ENCODE data around the gene MYF5. TPM values are rescaled to one million over a fixed set of nuclear protein-coding genes. Genes with fewer than 3 reads are reported as not detected.

MYF5 gene
- total RNA-seq, 2 experiments from 2014 or later: not detected

DNA sequence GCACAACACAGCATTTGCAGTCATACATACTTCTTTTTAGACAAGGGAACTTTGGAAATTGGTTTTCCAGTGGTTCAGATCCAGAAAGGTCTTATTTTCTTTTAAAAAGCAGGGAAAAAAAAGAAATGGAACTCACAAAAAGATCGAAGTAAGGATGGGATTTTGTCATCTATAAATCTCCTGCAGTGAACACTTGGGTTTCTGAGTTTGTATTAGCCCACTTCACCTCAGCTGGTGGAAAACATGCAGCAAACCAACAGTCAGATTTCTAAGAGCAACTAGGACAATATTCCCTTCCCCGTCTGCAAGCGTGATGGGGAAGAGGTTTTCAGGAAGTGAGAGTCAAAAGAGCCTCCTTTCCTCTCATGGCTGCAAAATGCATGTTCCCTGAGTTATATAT lies 4.6 kb downstream of the MYF5 start:
- ATAC-seq (ENCODE audit: poor library complexity) (no peak), DNase-seq (no peak)
- intact Hi-C loops (cut with DNase I, micrococcal nuclease): no loop called here
- POLR2A ChIA-PET: no interaction called here
- H3K4me3 Mint-ChIP-seq: no peak overlapping the region
- CTCF ChIA-PET: no interaction called here
- peaks cover 0 to 12% of the 10 kb centered on the region in 2 experiments for H3K9me3 ChIP-seq (ENCODE audit: control insufficient read depth in 1 of 2, insufficient read depth in 1 of 2, low read length in 2 of 2)
- H3K27me3 ChIP-seq (ENCODE audit: control insufficient read depth in 1 of 2, insufficient read depth in 2 of 2, low read length in 2 of 2): peaks cover 1 to 3% of the 10 kb centered on the region in 2 experiments
- no peaks in the 10 kb centered on the region for H3K4me1 ChIP-seq (ENCODE audit: insufficient read depth, low read length)
- TF ChIP-seq, protein P1, sequence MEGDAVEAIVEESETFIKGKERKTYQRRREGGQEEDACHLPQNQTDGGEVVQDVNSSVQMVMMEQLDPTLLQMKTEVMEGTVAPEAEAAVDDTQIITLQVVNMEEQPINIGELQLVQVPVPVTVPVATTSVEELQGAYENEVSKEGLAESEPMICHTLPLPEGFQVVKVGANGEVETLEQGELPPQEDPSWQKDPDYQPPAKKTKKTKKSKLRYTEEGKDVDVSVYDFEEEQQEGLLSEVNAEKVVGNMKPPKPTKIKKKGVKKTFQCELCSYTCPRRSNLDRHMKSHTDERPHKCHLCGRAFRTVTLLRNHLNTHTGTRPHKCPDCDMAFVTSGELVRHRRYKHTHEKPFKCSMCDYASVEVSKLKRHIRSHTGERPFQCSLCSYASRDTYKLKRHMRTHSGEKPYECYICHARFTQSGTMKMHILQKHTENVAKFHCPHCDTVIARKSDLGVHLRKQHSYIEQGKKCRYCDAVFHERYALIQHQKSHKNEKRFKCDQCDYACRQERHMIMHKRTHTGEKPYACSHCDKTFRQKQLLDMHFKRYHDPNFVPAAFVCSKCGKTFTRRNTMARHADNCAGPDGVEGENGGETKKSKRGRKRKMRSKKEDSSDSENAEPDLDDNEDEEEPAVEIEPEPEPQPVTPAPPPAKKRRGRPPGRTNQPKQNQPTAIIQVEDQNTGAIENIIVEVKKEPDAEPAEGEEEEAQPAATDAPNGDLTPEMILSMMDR (IDR thresholded peaks at IDR 0.05): no peak
- H3K4me1 Mint-ChIP-seq (ENCODE audit: low read depth): no peaks in the 10 kb centered on the region
- H3K27ac Mint-ChIP-seq: no peak overlapping the region
- no peaks in the 10 kb centered on the region for H3K36me3 ChIP-seq (ENCODE audit: insufficient read depth, low read length)
- H3K27me3 Mint-ChIP-seq: peaks cover 4% of the 10 kb centered on the region
- no peaks in the 10 kb centered on the region for H3K36me3 Mint-ChIP-seq (ENCODE audit: low read depth)
- no peaks in the 10 kb centered on the region for H3K9me3 Mint-ChIP-seq
- H3K27ac ChIP-seq (ENCODE audit: low read depth in 1 of 2, low read length in 2 of 2): no peak overlapping the region
- H3K4me3 ChIP-seq (ENCODE audit: low read length): no peak overlapping the region

DNA sequence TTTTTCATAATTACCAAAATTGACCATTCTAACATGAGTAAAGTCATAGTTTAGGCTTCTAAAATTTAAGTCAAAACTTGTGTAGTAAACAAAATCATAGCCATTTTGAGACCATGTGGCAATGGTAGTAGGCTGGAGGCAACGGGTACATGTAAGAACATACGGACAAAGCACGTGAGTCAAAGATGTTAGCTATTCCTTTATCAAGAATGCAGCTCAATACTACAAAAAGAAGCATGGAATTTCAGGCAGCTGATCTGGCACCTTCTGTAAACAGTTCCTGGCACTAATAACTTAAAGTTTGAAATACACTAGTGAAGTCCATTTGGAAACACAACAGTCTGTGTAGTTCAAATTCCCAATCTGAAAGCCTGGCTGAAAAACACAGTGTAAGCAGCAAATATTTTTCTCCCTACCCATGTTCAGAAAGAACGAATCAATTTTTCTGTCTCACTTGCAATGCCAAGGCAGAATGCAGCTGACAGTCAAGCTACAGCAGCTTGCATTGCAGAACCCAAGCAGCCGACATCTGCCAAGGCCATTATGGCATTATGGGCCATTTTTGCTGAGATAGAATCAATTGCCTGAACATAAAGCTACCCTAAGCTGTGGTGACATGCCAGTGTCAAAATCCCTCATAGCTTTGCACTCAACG lies 29.3 kb downstream of the MYF5 start:
- H3K4me1 ChIP-seq (ENCODE audit: insufficient read depth, low read length): no peaks in the 10 kb centered on the region
- H3K27me3 ChIP-seq (ENCODE audit: control insufficient read depth in 1 of 2, insufficient read depth in 2 of 2, low read length in 2 of 2): no peaks in the 10 kb centered on the region
- Mint-ChIP-seq H3K27ac (no peak overlapping the region), H3K9me3 (no peaks in the 10 kb centered on the region), H3K36me3 (ENCODE audit: low read depth) (no peaks in the 10 kb centered on the region), H3K4me3 (no peak overlapping the region), H3K4me1 (ENCODE audit: low read depth) (no peaks in the 10 kb centered on the region), H3K27me3 (no peaks in the 10 kb centered on the region)
- no peaks in the 10 kb centered on the region for H3K36me3 ChIP-seq (ENCODE audit: insufficient read depth, low read length)
- H3K4me3 ChIP-seq (ENCODE audit: low read length): no peak overlapping the region
- intact Hi-C loops (cut with DNase I, micrococcal nuclease): no loop called here
- ChIA-PET CTCF (no interaction called here), POLR2A (no interaction called here)
- no peak for DNase-seq
- TF ChIP-seq, protein P1 (IDR thresholded peaks at IDR 0.05): no peak
- ATAC-seq (ENCODE audit: poor library complexity): no peak
- H3K9me3 ChIP-seq (ENCODE audit: control insufficient read depth in 1 of 2, insufficient read depth in 1 of 2, low read length in 2 of 2): peaks cover 0 to 3% of the 10 kb centered on the region in 2 experiments
- H3K27ac ChIP-seq (ENCODE audit: low read depth in 1 of 2, low read length in 2 of 2): no peak overlapping the region

DNA sequence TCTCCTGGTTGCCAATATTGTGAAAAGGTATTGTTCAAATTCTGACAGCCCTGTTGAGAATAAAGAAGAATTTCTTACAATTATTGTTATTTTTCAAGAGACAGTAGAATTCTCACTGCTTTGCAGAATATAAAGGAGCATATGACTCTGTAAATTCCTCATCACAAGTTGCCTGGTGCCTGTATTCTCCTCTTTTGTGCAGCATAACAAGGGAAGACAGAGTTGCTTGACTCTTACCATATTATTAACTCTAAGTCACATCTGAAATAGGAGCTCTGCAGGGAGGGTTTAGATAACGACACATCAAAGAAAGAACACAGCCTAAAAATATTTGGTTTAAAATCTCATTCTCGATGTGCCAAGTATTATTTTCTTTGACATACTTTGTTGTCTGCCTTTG lies 31.1 kb downstream of the MYF5 start:
- Mint-ChIP-seq H3K27ac (no peak overlapping the region), H3K36me3 (ENCODE audit: low read depth) (no peaks in the 10 kb centered on the region), H3K9me3 (peaks cover 2% of the 10 kb centered on the region), H3K4me1 (ENCODE audit: low read depth) (no peaks in the 10 kb centered on the region), H3K27me3 (no peaks in the 10 kb centered on the region), H3K4me3 (no peak overlapping the region)
- ATAC-seq (ENCODE audit: poor library complexity): no peak
- ChIA-PET POLR2A (no interaction called here), CTCF (no interaction called here)
- H3K27ac ChIP-seq (ENCODE audit: low read depth in 1 of 2, low read length in 2 of 2): no peak overlapping the region
- no peak overlapping the region for H3K4me3 ChIP-seq (ENCODE audit: low read length)
- H3K4me1 ChIP-seq (ENCODE audit: insufficient read depth, low read length): no peaks in the 10 kb centered on the region
- TF ChIP-seq, protein P1 (IDR thresholded peaks at IDR 0.05): no peak
- H3K9me3 ChIP-seq (ENCODE audit: control insufficient read depth in 1 of 2, insufficient read depth in 1 of 2, low read length in 2 of 2): peaks cover 0 to 3% of the 10 kb centered on the region in 2 experiments
- H3K36me3 ChIP-seq (ENCODE audit: insufficient read depth, low read length): no peaks in the 10 kb centered on the region
- intact Hi-C loops (cut with DNase I, micrococcal nuclease): no loop called here
- DNase-seq: no peak
- no peaks in the 10 kb centered on the region for H3K27me3 ChIP-seq (ENCODE audit: control insufficient read depth in 1 of 2, insufficient read depth in 2 of 2, low read length in 2 of 2)

Measured in CD4-positive, alpha-beta T cell (primary cell).